Adrenal gland (tissue), 5 donors: Measurements from ENCODE around the gene OR52I2.

Experiments used
- POLR2A ChIP-seq, 2 donors: fragments of 450-650 bp; IDR thresholded peaks; one replicate each; pipeline ENCODE4 v1.6.1; 2017; ENCODE audit warnings: antibody characterized with exemption in 2 of 2, mild to moderate bottlenecking in 2 of 2, moderate library complexity in 1 of 2
- TF ChIP-seq, protein P1 (sequence below), 6 experiments: fragments of 450-650 bp in 4 of 6; fragments of 200-600 bp in 2 of 6; sonication (generic) in 1 of 6; IDR thresholded peaks; 1 replicate in 5 of 6; 2 replicates in 1 of 6; pipeline versions ENCODE4 v1.5.1 to v1.8.0; 2016 to 2021; ENCODE audit warnings: antibody characterized with exemption in 6 of 6, mild to moderate bottlenecking in 2 of 6, moderate library complexity in 1 of 6
- donor health status: DM: no; HTN: no; CAD: no.

DNA sequence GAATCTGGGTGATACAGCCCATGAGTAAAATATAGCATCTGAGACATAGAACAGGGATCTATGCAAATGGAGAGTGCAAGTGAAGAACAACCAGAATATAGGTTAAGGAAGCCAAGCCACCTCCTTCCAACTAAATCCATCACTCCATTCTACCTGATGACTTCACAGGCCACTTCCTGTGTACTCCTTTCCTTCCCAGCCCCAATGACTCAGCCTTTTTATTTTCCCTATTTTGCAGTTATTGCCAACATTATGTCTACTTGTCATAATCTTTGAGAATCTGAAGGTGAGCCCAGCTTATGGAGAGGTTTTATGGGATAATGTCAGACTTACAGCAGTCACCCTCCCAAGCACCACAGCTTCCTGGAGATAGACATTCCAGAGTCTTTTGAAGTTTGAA lies 38.0 kb upstream of the OR52I2 start:
- no peak for TF ChIP-seq POLR2A (IDR thresholded peaks at IDR 0.05)
- TF ChIP-seq, protein P1, sequence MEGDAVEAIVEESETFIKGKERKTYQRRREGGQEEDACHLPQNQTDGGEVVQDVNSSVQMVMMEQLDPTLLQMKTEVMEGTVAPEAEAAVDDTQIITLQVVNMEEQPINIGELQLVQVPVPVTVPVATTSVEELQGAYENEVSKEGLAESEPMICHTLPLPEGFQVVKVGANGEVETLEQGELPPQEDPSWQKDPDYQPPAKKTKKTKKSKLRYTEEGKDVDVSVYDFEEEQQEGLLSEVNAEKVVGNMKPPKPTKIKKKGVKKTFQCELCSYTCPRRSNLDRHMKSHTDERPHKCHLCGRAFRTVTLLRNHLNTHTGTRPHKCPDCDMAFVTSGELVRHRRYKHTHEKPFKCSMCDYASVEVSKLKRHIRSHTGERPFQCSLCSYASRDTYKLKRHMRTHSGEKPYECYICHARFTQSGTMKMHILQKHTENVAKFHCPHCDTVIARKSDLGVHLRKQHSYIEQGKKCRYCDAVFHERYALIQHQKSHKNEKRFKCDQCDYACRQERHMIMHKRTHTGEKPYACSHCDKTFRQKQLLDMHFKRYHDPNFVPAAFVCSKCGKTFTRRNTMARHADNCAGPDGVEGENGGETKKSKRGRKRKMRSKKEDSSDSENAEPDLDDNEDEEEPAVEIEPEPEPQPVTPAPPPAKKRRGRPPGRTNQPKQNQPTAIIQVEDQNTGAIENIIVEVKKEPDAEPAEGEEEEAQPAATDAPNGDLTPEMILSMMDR (IDR thresholded peaks at IDR 0.05): no peak
